H4 (cell line): ENCODE measurements around the gene SLC25A27. TPM values are rescaled to one million over a fixed set of nuclear protein-coding genes. Genes with fewer than 3 reads are reported as not detected.

Source experiments
- DNase-seq: peaks from one replicate; pipeline ENCODE4 v3.0.0-alpha.2; 2015; ENCODE audit warnings: low spot score
- total RNA-seq: library from RNA; depleted of rRNA; stranded (reverse); fragments of >200 nt; shearing (Covaris generic); gene quantifications from 2 replicates; pipeline ENCODE4 v1.2.3, GENCODE V29; 2014; rRNA removed

The SLC25A27 gene
- total RNA-seq, 1 experiment from 2014 or later = 1.4 TPM

GRCh38 chr6:46715141-46715540 is 62.4 kb downstream of the SLC25A27 start:
- DNase-seq = no peak

DNA sequence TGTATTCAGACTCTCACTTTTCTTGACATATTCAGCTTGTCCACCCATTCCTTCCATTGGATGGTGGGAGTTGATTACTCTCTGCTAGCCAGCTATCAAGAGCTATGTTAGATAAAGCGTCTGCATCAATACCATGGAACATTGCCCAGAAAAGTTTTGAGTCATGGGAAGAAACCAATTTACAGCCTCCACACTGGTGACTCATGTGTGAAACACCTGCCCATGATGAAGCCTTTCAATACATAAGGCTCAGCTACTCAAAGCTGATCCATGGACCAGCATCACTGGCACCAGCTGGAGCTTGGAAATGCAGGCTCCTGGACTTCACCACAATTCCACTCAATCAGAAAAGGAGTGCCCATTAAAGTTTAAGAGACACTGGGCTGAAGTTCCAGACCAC is 66.3 kb downstream of the SLC25A27 start:
- DNase-seq = no peak

- DNase-seq = no peak
Measured at GRCh38 chr6:46720401-46720800, 67.6 kb downstream of the SLC25A27 start.

Other genes starting within 250 kb of the SLC25A27 start
- 0.43 and 1.0 TPM in 2 replicates for gene RCAN2, start 161.5 kb upstream of the SLC25A27 start, total RNA-seq
- 6.6 and 23.3 TPM in 2 replicates for gene CYP39A1, start 157 bp upstream of the SLC25A27 start, total RNA-seq
- 0.70 TPM in 1 of 2 replicates, not detected in the other for gene TDRD6, start 34.9 kb downstream of the SLC25A27 start, total RNA-seq
- gene PLA2G7, start 82.4 kb downstream of the SLC25A27 start, total RNA-seq = not detected in 2 replicates
- not detected in 2 replicates for gene ANKRD66, start 94.0 kb downstream of the SLC25A27 start, total RNA-seq
- 0.08 TPM in 1 of 2 replicates, not detected in the other for gene MEP1A, start 140.4 kb downstream of the SLC25A27 start, total RNA-seq